Activated gamma-delta T cell treated with Interleukin-2 at 50 U/mL for 16 hours (primary cell): ENCODE data around the gene TMEM255A.

Experiments
- DNase-seq: peaks from one replicate; pipeline ENCODE4 v3.0.0-alpha.2; 2020

Gene TMEM255A

GRCh38 chrX:120262859-120263708 is 48.2 kb downstream of the TMEM255A start:
- DNase-seq, result no peak

DNA sequence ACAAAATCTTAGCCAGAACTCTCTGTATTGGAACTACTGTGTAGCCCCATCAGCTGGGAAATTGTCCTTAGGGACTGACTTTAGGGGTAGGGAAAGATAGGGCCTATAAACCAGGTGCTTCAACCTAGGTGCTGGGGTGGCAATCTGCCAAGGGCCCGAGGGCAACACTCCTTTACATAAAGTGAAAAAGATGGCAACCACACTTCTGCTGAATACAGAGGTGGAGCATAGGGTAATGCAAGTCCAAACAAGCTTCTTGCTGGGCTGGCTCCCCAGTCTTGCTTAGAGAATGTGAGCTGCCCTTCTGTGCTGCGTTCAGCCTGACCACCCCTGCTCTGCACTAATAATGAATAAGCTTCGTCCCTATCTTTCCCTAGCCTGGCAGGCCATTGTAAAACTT is 50.9 kb downstream of the TMEM255A start:
- DNase-seq, result no peak

GRCh38 chrX:120253784-120254183 is 57.5 kb downstream of the TMEM255A start:
- DNase-seq, result no peak

DNA sequence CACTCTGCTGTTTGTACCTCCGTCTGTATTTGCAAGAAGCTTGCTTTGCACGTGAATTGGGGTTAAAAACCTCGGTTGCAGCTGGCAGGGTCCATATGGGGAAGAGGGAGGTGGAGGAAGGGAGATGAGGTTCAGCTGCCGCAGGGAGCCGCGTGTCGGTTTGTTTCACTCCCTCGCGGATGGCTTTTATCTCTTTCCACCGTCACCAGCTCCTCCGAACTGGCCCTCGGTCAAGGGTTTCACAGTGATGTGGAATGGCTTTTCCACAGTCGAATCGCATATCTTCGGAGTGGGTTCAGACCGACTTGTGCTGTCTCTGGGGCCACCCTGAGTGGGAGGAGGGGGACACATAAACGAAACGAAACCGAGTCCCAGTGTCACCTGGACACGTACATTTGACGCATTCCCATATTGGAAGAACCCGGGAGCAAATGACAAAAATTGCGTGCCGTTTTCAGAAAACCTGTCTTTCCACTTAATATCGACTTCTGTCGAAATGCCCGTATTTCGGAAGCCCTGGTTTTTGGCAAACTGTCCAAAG is 59.7 kb downstream of the TMEM255A start:
- peak; percentile 7 for DNase-seq

DNA sequence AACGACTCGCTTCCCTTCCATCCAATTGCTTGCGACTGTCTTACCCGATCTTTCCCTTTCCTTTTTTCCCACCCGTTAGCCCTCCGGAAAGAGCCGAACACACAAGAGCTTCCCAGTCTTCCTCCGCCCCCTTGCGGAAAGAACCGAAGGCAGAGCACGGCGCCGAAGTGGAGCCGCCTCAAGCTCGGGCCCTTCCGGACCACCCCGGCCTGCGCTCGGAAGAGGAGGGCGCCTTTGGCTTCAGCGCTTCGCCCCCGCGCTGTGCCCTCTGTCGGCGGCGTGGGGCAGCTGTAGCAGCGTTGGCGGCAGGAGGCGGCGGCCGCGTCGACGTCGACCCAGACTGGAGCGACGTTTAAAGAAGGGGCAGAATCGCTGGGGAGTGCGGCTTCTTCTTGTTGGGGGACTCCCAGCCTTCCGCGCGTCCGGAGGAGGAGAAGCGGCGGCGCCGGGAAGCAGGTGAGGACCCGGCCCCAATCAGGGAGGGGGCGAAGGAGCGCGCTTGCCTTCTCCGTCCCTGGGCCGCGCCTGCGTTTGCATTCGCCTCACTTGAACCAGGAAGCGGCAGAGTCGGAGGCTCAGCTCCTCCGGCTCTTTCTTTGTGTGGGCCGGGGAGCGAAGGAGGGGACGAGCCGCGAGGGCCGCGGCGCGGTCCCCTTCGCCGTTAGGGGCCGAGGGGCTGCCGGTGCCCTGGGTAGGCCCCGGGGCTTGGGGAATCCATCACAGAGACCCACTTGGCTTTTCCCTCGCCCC is 60.6 kb downstream of the TMEM255A start, which contains the start of gene ZBTB33:
Gene ZBTB33 (plus strand): TSS at position 291 of the 750 bp plus-strand sequence. CDS start 2,604 bp downstream, outside the sequence.
- DNase-seq, result peak; percentile 74

DNA sequence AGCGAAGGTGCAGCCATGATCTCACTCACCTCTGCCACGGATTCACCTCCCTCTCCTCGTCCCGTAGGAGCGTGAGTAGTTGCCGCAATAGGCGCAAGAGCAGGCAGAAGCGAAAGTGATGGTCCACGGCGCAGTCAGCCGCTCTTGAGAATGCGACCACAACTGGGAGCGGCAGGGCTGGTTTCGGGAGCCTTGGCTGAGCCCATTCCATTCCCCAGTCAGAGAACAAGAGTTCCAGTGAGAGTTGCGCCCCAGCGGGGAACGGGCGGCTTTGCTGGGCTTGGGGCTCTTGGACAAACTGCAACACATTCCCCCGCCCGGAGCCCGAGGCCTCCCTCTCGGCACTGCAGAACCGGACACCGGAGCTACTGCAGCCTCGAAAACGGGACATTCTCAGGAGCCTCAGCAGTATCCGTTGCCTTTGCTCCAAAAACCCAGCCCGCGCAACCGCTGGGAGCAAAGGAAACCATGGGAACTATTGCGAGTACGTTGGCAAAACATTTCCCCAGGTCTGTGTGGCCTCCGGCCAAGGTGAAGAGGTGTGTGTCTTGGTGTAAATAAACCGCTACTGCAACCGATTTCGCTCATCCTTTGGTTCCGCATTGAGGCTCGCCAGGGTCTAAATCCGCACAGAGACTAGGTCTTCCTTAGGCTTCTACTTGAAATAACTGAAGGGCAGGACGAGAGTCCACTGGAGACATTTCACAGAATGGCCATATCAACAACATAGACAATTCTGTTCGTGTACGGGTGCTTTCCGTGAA is 66.3 kb downstream of the TMEM255A start:
- peak; percentile 50 for DNase-seq

DNA sequence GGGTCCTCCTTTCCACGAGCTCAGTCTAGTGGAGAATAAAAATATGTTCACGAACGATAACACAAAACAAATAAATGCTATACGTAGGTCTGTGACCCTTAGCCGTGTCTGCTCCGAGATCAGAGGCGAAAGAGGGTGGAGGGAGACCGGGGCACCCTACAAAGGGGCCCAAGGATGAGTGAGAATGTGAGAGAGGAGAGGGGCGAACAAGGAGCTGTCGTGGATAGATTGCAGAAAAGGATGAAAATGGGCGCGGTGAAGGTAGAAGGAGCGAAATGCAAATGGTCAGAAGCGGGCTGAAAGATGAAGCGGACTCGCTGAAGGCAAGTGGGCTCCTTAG is 66.9 kb downstream of the TMEM255A start:
- no peak for DNase-seq

GRCh38 chrX:120242813-120243212 is 68.4 kb downstream of the TMEM255A start:
- DNase-seq, result no peak

DNA sequence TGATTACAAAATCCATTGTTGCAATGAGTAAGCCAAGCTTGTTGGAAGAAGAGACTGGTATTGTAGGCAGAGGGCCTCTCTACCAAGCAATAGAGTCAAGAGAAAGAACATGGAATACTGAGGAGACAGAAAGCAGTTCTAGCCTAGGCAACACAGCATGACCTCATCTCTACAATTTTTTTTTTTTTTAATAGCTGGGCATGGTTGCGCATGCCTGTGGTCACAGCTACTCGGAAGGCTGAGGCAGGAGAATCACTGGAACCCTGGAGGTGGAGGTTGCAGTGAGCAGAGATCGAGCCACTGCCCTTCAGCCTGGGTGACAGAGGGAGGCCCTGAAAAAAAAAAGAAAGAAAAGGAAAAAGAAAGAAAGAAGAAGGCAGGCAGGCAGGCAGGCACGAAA is 72.3 kb downstream of the TMEM255A start:
- no peak for DNase-seq

- no peak for DNase-seq
These were observed 74.4 kb downstream of the TMEM255A start for GRCh38 chrX:120236687-120237479.

- no peak for DNase-seq
These were observed 76.0 kb downstream of the TMEM255A start for GRCh38 chrX:120235284-120235683.

DNA sequence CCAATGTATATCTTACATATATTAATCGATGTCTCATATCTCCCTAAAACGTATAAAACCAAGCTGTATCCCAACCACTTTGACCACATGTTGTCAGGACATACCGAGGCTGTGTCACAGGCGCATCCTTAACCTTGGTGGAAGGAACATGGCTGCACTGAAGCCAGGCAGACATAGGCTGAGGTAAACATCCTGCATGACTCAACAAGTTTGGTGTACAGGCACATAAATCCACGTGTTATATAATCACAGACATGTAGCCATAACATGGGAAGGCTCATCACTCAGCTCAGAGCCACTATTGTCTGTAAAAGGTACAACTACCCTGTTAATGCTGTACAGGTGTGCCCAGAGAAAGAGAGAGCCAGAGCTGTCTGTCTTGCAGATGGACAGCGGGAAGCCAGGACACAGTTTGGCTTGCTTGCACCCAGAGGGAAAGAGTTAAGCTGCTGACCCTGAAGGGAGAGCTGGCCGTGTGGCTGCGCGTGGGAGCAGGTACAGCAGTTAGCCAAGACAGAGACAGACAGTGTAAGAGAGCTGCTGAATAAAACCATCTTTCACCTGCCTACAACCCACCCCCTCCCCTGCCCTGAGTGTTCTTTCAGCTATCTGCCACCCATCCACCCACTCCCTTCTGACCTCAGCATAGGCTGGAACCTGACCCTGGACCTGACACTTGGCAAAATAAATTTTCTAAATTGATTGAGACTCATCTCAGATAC is 82.9 kb downstream of the TMEM255A start:
- no peak for DNase-seq

DNA sequence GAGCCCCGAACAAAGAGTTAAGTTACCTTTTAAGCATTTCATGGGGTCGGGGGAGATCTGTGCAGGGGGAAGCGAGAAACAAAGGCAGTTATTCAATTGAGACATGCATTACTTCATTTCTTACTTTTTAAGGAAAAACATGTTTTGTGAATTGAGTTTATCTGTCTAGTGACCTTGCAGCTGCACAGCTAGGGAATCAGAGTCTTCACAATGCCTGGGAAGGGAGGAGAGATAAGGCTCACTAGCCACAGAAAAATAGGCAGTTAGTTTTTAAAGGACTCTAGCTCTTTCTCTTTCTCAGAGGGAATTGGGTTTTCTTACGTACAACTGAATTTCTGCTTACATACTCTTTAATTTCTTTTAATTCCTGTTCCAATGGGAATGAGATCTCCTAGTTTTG is 86.9 kb downstream of the TMEM255A start:
- no peak for DNase-seq

- DNase-seq, result no peak
These were observed 87.9 kb downstream of the TMEM255A start for GRCh38 chrX:120223374-120223773.

- DNase-seq, result peak; percentile 55
These were observed 97.6 kb downstream of the TMEM255A start for GRCh38 chrX:120213438-120214265.
